ENCODE data around the gene RDX.

GRCh38 chr11:110319501-110319900 lies 23.1 kb upstream of the RDX start:
- TF ChIP-seq RAD21 (IDR thresholded peaks at IDR 0.05; ENCODE audit: low read depth) (no peak), REST (IDR thresholded peaks at IDR 0.05; ENCODE audit: low read depth) (no peak), FOXM1 (IDR thresholded peaks at IDR 0.05; ENCODE audit: borderline replicate concordance, low read depth) (no peak), YY1 (IDR thresholded peaks at IDR 0.05; ENCODE audit: low read depth) (no peak), TEAD4 (IDR thresholded peaks at IDR 0.05) (no peak), MAX (IDR thresholded peaks at IDR 0.05) (no peak)
